ENCODE measurements around the gene AK9.

GRCh38 chr6:109706513-109706912, 15.5 kb upstream of the AK9 start:
- TF ChIP-seq CTCF (IDR thresholded peaks at IDR 0.05) = no peak
- TF ChIP-seq POLR2A (IDR thresholded peaks at IDR 0.05) = no peak
